PC-9 (cell line): ENCODE results near the gene NPB. TPM values are rescaled to one million over a fixed set of nuclear protein-coding genes. Genes with fewer than 3 reads are reported as not detected.

Experiments
- BruUV-seq: library from RNA; stranded (reverse); fragments of 400-500 nt; replicated peaks from 2 replicates; lab custom pipeline; 2021; lab: Mats Ljungman, UMichigan
- CTCF ChIA-PET: fragments of 300-600 bp; sonication (Branson Sonifier 250); formaldehyde crosslinking; loops from one replicate; lab custom pipeline; 2022; ENCODE audit warnings: antibody characterized with exemption; lab: Charles Lee
- POLR2A ChIA-PET: fragments of 300-600 bp; sonication (Branson Sonifier 250); formaldehyde crosslinking; loops from one replicate; lab custom pipeline; 2022; ENCODE audit warnings: antibody characterized with exemption; ENCODE audit not compliant: unreplicated experiment; lab: Charles Lee
- DNase-seq, 2 experiments: peaks; one replicate each; pipeline versions ENCODE4 v3.0.0 to v3.0.0-alpha.2; 2015 to 2022; ENCODE audit warnings: mixed read lengths in 1 of 2
- H2AFZ ChIP-seq: fragments of 200-600 bp; sonication (generic); 2 replicates; pipeline ENCODE4 v1.8.1; 2017; ENCODE audit warnings: antibody characterized with exemption
- H3F3A ChIP-seq: fragments of 200-600 bp; sonication (generic); 2 replicates; pipeline ENCODE4 v1.8.1; 2017; ENCODE audit warnings: antibody characterized with exemption, mild to moderate bottlenecking, low read depth; ENCODE audit not compliant: insufficient read depth
- H3K27ac ChIP-seq: fragments of 200-600 bp; sonication (generic); 2 replicates; pipeline ENCODE4 v1.6.1; 2016; ENCODE audit warnings: mixed run types
- H3K27me3 ChIP-seq: fragments of 200-600 bp; sonication (generic); 2 replicates; pipeline ENCODE4 v1.6.1; 2016; ENCODE audit warnings: low read depth, mixed run types; ENCODE audit not compliant: insufficient read depth
- H3K36me3 ChIP-seq: fragments of 200-600 bp; sonication (generic); 2 replicates; pipeline ENCODE4 v1.6.1; 2016; ENCODE audit warnings: low read depth, mixed run types
- H3K4me1 ChIP-seq: fragments of 200-600 bp; sonication (generic); replicated peaks from 2 replicates; pipeline ENCODE4 v1.6.1; 2016; ENCODE audit warnings: mixed run types; ENCODE audit not compliant: insufficient read depth
- H3K4me2 ChIP-seq: fragments of 200-600 bp; sonication (generic); 2 replicates; pipeline ENCODE4 v1.6.1; 2017; ENCODE audit warnings: mixed run types
- H3K4me3 ChIP-seq: fragments of 200-600 bp; sonication (generic); 2 replicates; pipeline ENCODE4 v1.6.1; 2016; ENCODE audit warnings: mixed run types
- H3K79me2 ChIP-seq: fragments of 200-600 bp; sonication (generic); 2 replicates; pipeline ENCODE4 v1.6.1; 2017; ENCODE audit warnings: low read depth, mixed run types
- H3K9me2 ChIP-seq: fragments of 200-600 bp; sonication (generic); 2 replicates; pipeline ENCODE4 v1.8.1; 2017; ENCODE audit warnings: mild to moderate bottlenecking; ENCODE audit not compliant: insufficient read depth
- H3K9me3 ChIP-seq: fragments of 200-600 bp; sonication (generic); 2 replicates; pipeline ENCODE4 v1.8.1; 2016; ENCODE audit warnings: low read depth; ENCODE audit not compliant: insufficient read depth
- H4K20me1 ChIP-seq: fragments of 200-600 bp; sonication (generic); 2 replicates; pipeline ENCODE4 v1.8.1; 2017; ENCODE audit not compliant: insufficient read depth
- CTCF ChIP-seq: fragments of 200-600 bp; sonication (generic); conservative IDR thresholded peaks from 2 replicates; pipeline ENCODE4 v1.6.1; 2017; ENCODE audit warnings: mixed run types, antibody characterized with exemption, mild to moderate bottlenecking, moderate library complexity
- EZH2 ChIP-seq: fragments of 200-600 bp; sonication (generic); IDR thresholded peaks from 2 replicates; pipeline ENCODE4 v1.8.0; 2017; ENCODE audit warnings: antibody characterized with exemption, low read depth
- intact Hi-C: fragments of 100-400 bp; cut with micrococcal nuclease; formaldehyde crosslinking; loops from one replicate; pipeline ENCODE4 v1.10.0; 2022; ENCODE audit not compliant: unreplicated experiment
- total RNA-seq: library from RNA; stranded (reverse); gene quantifications from 2 replicates; pipeline ENCODE4 v1.2.3, GENCODE V29; 2021

NPB gene
- total RNA-seq, 1 experiment from 2014 or later = 1.1 TPM

GRCh38 chr17:81863123-81863675, 38.8 kb upstream of the NPB start:
- no peak overlapping the region for H2AFZ ChIP-seq
- no peaks in the 10 kb centered on the region for H3K9me2 ChIP-seq
- BruUV-seq = no TSS peak
- peaks cover 10% of the 10 kb centered on the region; the same call in 1 of the 2 replicates for H3K36me3 ChIP-seq
- no peaks in the 10 kb centered on the region for H3K9me3 ChIP-seq
- intact Hi-C loops = no loop called here
- no peak for DNase-seq
- H3F3A ChIP-seq = peaks cover 47% of the 10 kb centered on the region; the same call in 1 of the 2 replicates
- H4K20me1 ChIP-seq = peaks cover 39% of the 10 kb centered on the region; the same call in 1 of the 2 replicates
- H3K4me2 ChIP-seq = peak overlapping the region; percentile 81; the same call in 1 of the 2 replicates
- no peak overlapping the region for H3K27ac ChIP-seq
- H3K79me2 ChIP-seq = peaks cover 53% of the 10 kb centered on the region
- H3K4me1 ChIP-seq = no peaks in the 10 kb centered on the region
- TF ChIP-seq EZH2 (no peak), CTCF (no peak)
- POLR2A ChIA-PET = no interaction called here
- no peak overlapping the region for H3K4me3 ChIP-seq
- CTCF ChIA-PET = interaction anchor here (0.6 kb wide), 2 partner anchors 9 to 129 kb away, joined by 3 read pairs; no protein-coding TSS in a partner anchor
- H3K27me3 ChIP-seq = no peaks in the 10 kb centered on the region

GRCh38 chr17:81863833-81864768, 37.9 kb upstream of the NPB start:
- Histone ChIP-seq H3K4me3 (no peak overlapping the region), H2AFZ (no peak overlapping the region), H3K27me3 (no peaks in the 10 kb centered on the region), H4K20me1 (peaks cover 42% of the 10 kb centered on the region), H3K79me2 (peaks cover 44% of the 10 kb centered on the region), H3K4me2 (no peak overlapping the region), H3K36me3 (peaks cover 10% of the 10 kb centered on the region; the same call in 1 of the 2 replicates), H3K9me3 (no peaks in the 10 kb centered on the region), H3K9me2 (no peaks in the 10 kb centered on the region), H3K4me1 (no peaks in the 10 kb centered on the region), H3F3A (peaks cover 54% of the 10 kb centered on the region), H3K27ac (no peak overlapping the region)
- ChIA-PET POLR2A (no interaction called here), CTCF (no interaction called here)
- no peak for TF ChIP-seq EZH2
- no peak for TF ChIP-seq CTCF
- intact Hi-C loops = no loop called here
- BruUV-seq = no TSS peak
- no peak for DNase-seq

- POLR2A ChIA-PET = no interaction called here
Observed at GRCh38 chr17:81865358-81865732, 36.7 kb upstream of the NPB start.

More at GRCh38 chr17:81865358-81865732, 36.7 kb upstream of the NPB start:
- Histone ChIP-seq H3K36me3 (peaks cover 10% of the 10 kb centered on the region; the same call in 1 of the 2 replicates), H4K20me1 (peaks cover 38% of the 10 kb centered on the region), H2AFZ (no peak overlapping the region), H3K9me3 (no peaks in the 10 kb centered on the region), H3K27me3 (no peaks in the 10 kb centered on the region), H3K4me2 (no peak overlapping the region), H3K4me3 (no peak overlapping the region), H3F3A (peaks cover 66% of the 10 kb centered on the region), H3K4me1 (0 out of 2 replicates have a peak, but pooled peaks cover 8% of the 10 kb centered on the region), H3K79me2 (peaks cover 43% of the 10 kb centered on the region), H3K27ac (no peak overlapping the region), H3K9me2 (no peaks in the 10 kb centered on the region)
- TF ChIP-seq CTCF (no peak), EZH2 (no peak)
- CTCF ChIA-PET = interaction anchor here (0.7 kb wide), 1 partner anchor 27 kb away, joined by 3 read pairs; no protein-coding TSS in a partner anchor
- BruUV-seq = no TSS peak
- DNase-seq = no peak
- intact Hi-C loops = loop anchor here (5.0 kb wide), 1 partner anchor 62 kb away; the partner anchor contains the start of gene MAFG
